ENCODE measurements around the gene WAPL. TPM values are rescaled to one million over a fixed set of nuclear protein-coding genes. Genes with fewer than 3 reads are reported as not detected.

The WAPL gene
- total and polyA plus RNA-seq, 2 of the 13 experiments (the other 11 are each of a cell fraction or from before 2014, with no cell fraction given), result 13.2 to 43.5 TPM

DNA sequence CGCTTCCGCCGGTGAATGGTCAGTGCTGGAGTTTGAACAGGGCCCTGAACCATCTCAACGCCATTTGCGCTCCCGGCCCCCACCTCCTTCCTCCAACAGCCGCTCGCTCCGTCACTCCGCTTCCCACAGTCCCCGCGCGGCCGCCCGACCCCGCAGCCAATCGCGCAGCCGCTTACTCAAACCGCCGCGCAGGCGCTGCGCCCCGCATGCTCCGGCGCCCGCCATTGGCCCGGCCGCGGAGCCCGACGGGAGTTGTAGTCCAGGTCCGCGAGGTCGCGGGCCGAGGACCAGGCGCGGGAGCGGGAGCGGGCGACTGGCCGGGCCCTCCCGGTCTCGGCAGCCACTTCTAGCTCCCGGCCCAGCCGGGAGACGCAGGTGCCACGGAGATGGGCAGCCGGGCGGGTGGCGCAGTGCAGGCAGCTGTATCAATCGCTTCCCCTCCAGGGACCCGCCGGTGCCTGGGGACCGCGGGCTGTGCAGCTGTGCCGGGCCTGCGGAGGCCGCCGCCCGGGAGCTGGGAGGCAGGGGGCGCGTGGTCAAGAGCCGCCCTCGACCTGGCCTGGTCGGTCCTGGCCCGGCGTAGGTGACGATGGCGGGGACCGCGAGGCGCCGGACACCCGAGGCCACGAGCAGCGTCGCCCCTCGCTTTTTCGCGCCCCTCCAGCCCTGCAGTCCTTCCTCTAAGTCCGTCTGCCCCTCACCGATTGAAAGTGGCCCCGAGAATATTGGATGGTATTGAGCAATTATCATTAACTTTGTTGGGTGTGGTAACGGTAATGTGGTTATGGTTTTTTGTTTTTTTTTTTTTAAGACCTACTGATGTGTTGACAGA lies at the start of gene WAPL (continued):
- TF ChIP-seq HOXA9 (CRISPR knock-in tag; IDR thresholded peaks at IDR 0.05; ENCODE audit: borderline replicate concordance), result peak; percentile 91
- TF ChIP-seq STAG1 (CRISPR knock-in tag; IDR thresholded peaks at IDR 0.05), result no peak
- TF ChIP-seq ZNF746 (CRISPR knock-in tag; IDR thresholded peaks at IDR 0.05), result no peak; the same call in 1 of the 2 replicates
- TF ChIP-seq NCOA1 (CRISPR knock-in tag; IDR thresholded peaks at IDR 0.05), result peak; percentile 86; the same call in 1 of the 2 replicates
- TF ChIP-seq ZNF101 (CRISPR knock-in tag; IDR thresholded peaks at IDR 0.05; ENCODE audit: borderline replicate concordance, low read depth), result 0 out of 2 replicates have a peak, but pooled peaks have one; percentile 56
- peak; percentile 94; the same call in 1 of the 2 replicates for TF ChIP-seq ZNF598 (CRISPR knock-in tag; IDR thresholded peaks at IDR 0.05; ENCODE audit: borderline replicate concordance)
- peak; percentile 93 for TF ChIP-seq ZNF230 (CRISPR knock-in tag; IDR thresholded peaks at IDR 0.05)
- peak; percentile 8 for TF ChIP-seq SKI (IDR thresholded peaks at IDR 0.05; ENCODE audit: partially characterized antibody)
- TF ChIP-seq ZXDC (CRISPR knock-in tag; IDR thresholded peaks at IDR 0.05), result peak; percentile 22; the same call in 1 of the 2 replicates
- TF ChIP-seq MTERF4 (CRISPR knock-in tag; IDR thresholded peaks at IDR 0.05), result peak; percentile 19; the same call in 1 of the 2 replicates
- no peak for TF ChIP-seq ZNF75D (CRISPR knock-in tag; IDR thresholded peaks at IDR 0.05; ENCODE audit: borderline replicate concordance)
- TF ChIP-seq ZNF224 (CRISPR knock-in tag; IDR thresholded peaks at IDR 0.05), result peak; percentile 66; the same call in 1 of the 2 replicates
- TF ChIP-seq, protein P1, sequence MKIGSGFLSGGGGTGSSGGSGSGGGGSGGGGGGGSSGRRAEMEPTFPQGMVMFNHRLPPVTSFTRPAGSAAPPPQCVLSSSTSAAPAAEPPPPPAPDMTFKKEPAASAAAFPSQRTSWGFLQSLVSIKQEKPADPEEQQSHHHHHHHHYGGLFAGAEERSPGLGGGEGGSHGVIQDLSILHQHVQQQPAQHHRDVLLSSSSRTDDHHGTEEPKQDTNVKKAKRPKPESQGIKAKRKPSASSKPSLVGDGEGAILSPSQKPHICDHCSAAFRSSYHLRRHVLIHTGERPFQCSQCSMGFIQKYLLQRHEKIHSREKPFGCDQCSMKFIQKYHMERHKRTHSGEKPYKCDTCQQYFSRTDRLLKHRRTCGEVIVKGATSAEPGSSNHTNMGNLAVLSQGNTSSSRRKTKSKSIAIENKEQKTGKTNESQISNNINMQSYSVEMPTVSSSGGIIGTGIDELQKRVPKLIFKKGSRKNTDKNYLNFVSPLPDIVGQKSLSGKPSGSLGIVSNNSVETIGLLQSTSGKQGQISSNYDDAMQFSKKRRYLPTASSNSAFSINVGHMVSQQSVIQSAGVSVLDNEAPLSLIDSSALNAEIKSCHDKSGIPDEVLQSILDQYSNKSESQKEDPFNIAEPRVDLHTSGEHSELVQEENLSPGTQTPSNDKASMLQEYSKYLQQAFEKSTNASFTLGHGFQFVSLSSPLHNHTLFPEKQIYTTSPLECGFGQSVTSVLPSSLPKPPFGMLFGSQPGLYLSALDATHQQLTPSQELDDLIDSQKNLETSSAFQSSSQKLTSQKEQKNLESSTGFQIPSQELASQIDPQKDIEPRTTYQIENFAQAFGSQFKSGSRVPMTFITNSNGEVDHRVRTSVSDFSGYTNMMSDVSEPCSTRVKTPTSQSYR (CRISPR knock-in tag; IDR thresholded peaks at IDR 0.05; ENCODE audit: borderline replicate concordance), result no peak
- TF ChIP-seq NFYB (CRISPR knock-in tag; IDR thresholded peaks at IDR 0.05), result peak; percentile 92
- TF ChIP-seq GZF1 (CRISPR knock-in tag; IDR thresholded peaks at IDR 0.05), result 0 out of 2 replicates have a peak, but pooled peaks have one; percentile 51
- no peak for TF ChIP-seq ZNF24 (IDR thresholded peaks at IDR 0.05)
- TF ChIP-seq ZNF430 (CRISPR knock-in tag; IDR thresholded peaks at IDR 0.05), result peak; percentile 97
- TF ChIP-seq, protein P2, sequence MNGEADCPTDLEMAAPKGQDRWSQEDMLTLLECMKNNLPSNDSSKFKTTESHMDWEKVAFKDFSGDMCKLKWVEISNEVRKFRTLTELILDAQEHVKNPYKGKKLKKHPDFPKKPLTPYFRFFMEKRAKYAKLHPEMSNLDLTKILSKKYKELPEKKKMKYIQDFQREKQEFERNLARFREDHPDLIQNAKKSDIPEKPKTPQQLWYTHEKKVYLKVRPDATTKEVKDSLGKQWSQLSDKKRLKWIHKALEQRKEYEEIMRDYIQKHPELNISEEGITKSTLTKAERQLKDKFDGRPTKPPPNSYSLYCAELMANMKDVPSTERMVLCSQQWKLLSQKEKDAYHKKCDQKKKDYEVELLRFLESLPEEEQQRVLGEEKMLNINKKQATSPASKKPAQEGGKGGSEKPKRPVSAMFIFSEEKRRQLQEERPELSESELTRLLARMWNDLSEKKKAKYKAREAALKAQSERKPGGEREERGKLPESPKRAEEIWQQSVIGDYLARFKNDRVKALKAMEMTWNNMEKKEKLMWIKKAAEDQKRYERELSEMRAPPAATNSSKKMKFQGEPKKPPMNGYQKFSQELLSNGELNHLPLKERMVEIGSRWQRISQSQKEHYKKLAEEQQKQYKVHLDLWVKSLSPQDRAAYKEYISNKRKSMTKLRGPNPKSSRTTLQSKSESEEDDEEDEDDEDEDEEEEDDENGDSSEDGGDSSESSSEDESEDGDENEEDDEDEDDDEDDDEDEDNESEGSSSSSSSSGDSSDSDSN (CRISPR knock-in tag; IDR thresholded peaks at IDR 0.05), result peak; percentile 98
- TF ChIP-seq ZBTB7A (CRISPR knock-in tag; IDR thresholded peaks at IDR 0.05), result peak; percentile 65; the same call in 1 of the 2 replicates
- TF ChIP-seq HES4 (CRISPR knock-in tag; IDR thresholded peaks at IDR 0.05; ENCODE audit: borderline replicate concordance), result no peak; the same call in 1 of the 2 replicates
